ENCODE measurements around the gene DHTKD1. TPM values are rescaled to one million over a fixed set of nuclear protein-coding genes. Genes with fewer than 3 reads are reported as not detected.

Gene DHTKD1
- total RNA-seq, 4 donors from 2014 or later = 15.2 to 45.7 (median 25.4) TPM

GRCh38 chr10:12048547-12048946 lies 20.2 kb upstream of the DHTKD1 start:
- no peak overlapping the region for H3K27ac ChIP-seq
- in situ Hi-C loops (cut with MboI; ENCODE audit: low sequenced_read_pairs in 4 of 4) = no loop called here
- ATAC-seq (no peak), DNase-seq (no peak)
- H3K9me3 ChIP-seq = no peaks in the 10 kb centered on the region
- intact Hi-C loops (cut with DNase I; ENCODE audit: low total_unique reads) = no loop called here
- no peak overlapping the region for H3K4me3 ChIP-seq
- TF ChIP-seq CTCF (IDR thresholded peaks at IDR 0.05 in 4 of 5, conservative IDR thresholded peaks at IDR 0.05 in 1 of 5) (no peak), POLR2A (IDR thresholded peaks at IDR 0.05) (no peak)
- H3K27me3 ChIP-seq = no peaks in the 10 kb centered on the region
- H3K4me1 ChIP-seq = no peaks in the 10 kb centered on the region
- H3K36me3 ChIP-seq = no peaks in the 10 kb centered on the region

- no peaks in the 10 kb centered on the region for H3K36me3 ChIP-seq
- DNase-seq (no peak), ATAC-seq (no peak)
- no peaks in the 10 kb centered on the region for H3K9me3 ChIP-seq
- no peaks in the 10 kb centered on the region for H3K27me3 ChIP-seq
- in situ Hi-C loops (cut with MboI; ENCODE audit: low sequenced_read_pairs in 4 of 4) (no loop called here), intact Hi-C loops (cut with DNase I; ENCODE audit: low total_unique reads) (no loop called here)
- no peak overlapping the region for H3K4me3 ChIP-seq
- peaks cover 0 to 3% of the 10 kb centered on the region in 2 donors for H3K4me1 ChIP-seq
- H3K27ac ChIP-seq = no peak overlapping the region
- no peak for TF ChIP-seq CTCF (IDR thresholded peaks at IDR 0.05 in 4 of 5, conservative IDR thresholded peaks at IDR 0.05 in 1 of 5)
These were observed 18.2 kb upstream of the DHTKD1 start for GRCh38 chr10:12050528-12050927.

DNA sequence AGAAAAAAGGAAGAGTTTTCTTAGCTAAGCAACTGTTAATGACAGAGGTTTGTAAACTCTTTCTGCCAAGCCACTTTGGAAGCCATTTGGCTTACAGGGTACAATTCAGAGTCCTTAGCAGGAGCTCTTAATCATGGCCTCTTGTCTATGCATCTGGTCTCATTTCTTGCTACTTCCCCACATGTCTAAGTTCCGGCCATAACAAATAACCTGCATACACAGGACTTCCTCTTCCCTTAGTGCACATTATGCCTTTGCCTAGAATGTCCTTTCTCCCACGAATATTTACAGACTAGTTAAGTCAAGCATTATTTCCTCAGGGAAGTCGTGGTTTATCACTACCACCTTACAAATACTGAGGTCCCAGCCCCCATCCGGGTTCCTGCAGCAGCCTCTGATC lies 17.5 kb upstream of the DHTKD1 start:
- intact Hi-C loops (cut with DNase I; ENCODE audit: low total_unique reads) = no loop called here
- ATAC-seq (no peak), DNase-seq (no peak)
- H3K27me3 ChIP-seq = no peaks in the 10 kb centered on the region
- H3K4me1 ChIP-seq = peaks cover 0 to 3% of the 10 kb centered on the region in 2 donors
- H3K9me3 ChIP-seq = no peaks in the 10 kb centered on the region
- H3K36me3 ChIP-seq = no peaks in the 10 kb centered on the region
- no peak overlapping the region for H3K27ac ChIP-seq
- no peak overlapping the region for H3K4me3 ChIP-seq
- TF ChIP-seq CTCF (IDR thresholded peaks at IDR 0.05 in 4 of 5, conservative IDR thresholded peaks at IDR 0.05 in 1 of 5) (no peak), POLR2A (IDR thresholded peaks at IDR 0.05) (no peak)
- in situ Hi-C loops (cut with MboI; ENCODE audit: low sequenced_read_pairs in 4 of 4) = no loop called here

DNA sequence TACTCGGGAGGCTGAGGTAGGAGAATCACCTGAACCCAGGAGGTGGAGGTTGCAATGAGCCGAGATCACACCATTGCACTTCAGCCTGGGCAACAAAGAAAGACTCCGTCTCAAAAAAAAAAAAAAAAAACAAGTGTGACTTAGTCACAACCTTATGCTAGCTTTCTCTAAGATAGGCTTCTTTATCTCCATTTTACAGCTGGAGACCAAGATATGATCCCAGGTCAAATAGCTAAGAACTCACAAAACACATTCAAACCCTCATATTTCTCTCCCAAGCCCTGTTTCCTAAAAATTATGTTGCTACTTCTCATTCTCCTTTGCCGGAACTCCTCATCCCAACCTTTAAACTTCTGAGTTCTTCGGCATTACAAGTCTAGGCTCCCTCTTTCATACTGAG lies 13.0 kb upstream of the DHTKD1 start:
- in situ Hi-C loops (cut with MboI; ENCODE audit: low sequenced_read_pairs in 4 of 4) = no loop called here
- no peak overlapping the region for H3K4me3 ChIP-seq
- H3K27ac ChIP-seq = no peak overlapping the region
- intact Hi-C loops (cut with DNase I; ENCODE audit: low total_unique reads) = no loop called here
- DNase-seq (no peak), ATAC-seq (no peak)
- no peak for TF ChIP-seq CTCF (IDR thresholded peaks at IDR 0.05 in 4 of 5, conservative IDR thresholded peaks at IDR 0.05 in 1 of 5)
- no peak for TF ChIP-seq POLR2A (IDR thresholded peaks at IDR 0.05)
- peaks cover 0 to 3% of the 10 kb centered on the region in 2 donors for H3K4me1 ChIP-seq
- no peaks in the 10 kb centered on the region for H3K9me3 ChIP-seq
- H3K36me3 ChIP-seq = no peaks in the 10 kb centered on the region
- no peaks in the 10 kb centered on the region for H3K27me3 ChIP-seq

GRCh38 chr10:12056748-12057147 lies 12.0 kb upstream of the DHTKD1 start:
- DNase-seq (no peak), ATAC-seq (no peak)
- in situ Hi-C loops (cut with MboI; ENCODE audit: low sequenced_read_pairs in 4 of 4) = no loop called here
- Histone ChIP-seq H3K9me3 (no peaks in the 10 kb centered on the region), H3K4me1 (peaks cover 0 to 3% of the 10 kb centered on the region in 2 donors), H3K4me3 (no peak overlapping the region), H3K27me3 (no peaks in the 10 kb centered on the region), H3K27ac (no peak overlapping the region), H3K36me3 (no peaks in the 10 kb centered on the region)
- intact Hi-C loops (cut with DNase I; ENCODE audit: low total_unique reads) = no loop called here
- no peak for TF ChIP-seq POLR2A (IDR thresholded peaks at IDR 0.05)
- TF ChIP-seq CTCF (IDR thresholded peaks at IDR 0.05 in 4 of 5, conservative IDR thresholded peaks at IDR 0.05 in 1 of 5) = no peak
